Gastroesophageal sphincter (tissue), 4 donors: ENCODE measurements around the gene KIRREL2. TPM values are rescaled to one million over a fixed set of nuclear protein-coding genes. Genes with fewer than 3 reads are reported as not detected.

Experiments used
- ATAC-seq: fragments of 150-250 bp; one replicate; pipeline ENCODE4 v1.9.1; 2016; ENCODE audit warnings: mild to moderate bottlenecking, moderate library complexity
- H3K27ac ChIP-seq, 4 donors: fragments of 200-600 bp; sonication (generic) in 3 of 4; 1 replicate in 3 of 4; 2 replicates in 1 of 4; pipeline ENCODE4 v1.5.1; 2016 to 2019
- H3K27me3 ChIP-seq: fragments of 200-600 bp; sonication (generic); one replicate; pipeline ENCODE4 v1.5.1; 2019
- H3K36me3 ChIP-seq, 2 donors: fragments of 200-600 bp; sonication (generic); one replicate each; pipeline ENCODE4 v1.5.1; 2019; ENCODE audit warnings: control low read depth in 1 of 2
- H3K4me1 ChIP-seq, 3 donors: fragments of 200-600 bp; sonication (generic); 1 replicate in 2 of 3; 2 replicates in 1 of 3; pipeline ENCODE4 v1.5.1; 2016 to 2019; ENCODE audit warnings: control low read depth in 2 of 3
- H3K4me3 ChIP-seq, 2 donors: fragments of 200-600 bp; sonication (generic); one replicate each; pipeline ENCODE4 v1.5.1; 2019; ENCODE audit warnings: mild to moderate bottlenecking in 1 of 2, moderate library complexity in 1 of 2
- H3K9me3 ChIP-seq, 3 donors: fragments of 200-600 bp; sonication (generic); one replicate each; pipeline ENCODE4 v1.5.1; 2017 to 2019; ENCODE audit warnings: control low read depth in 2 of 3
- CTCF ChIP-seq, 4 experiments: fragments of 200-600 bp in 2 of 4; fragments of 450-650 bp in 2 of 4; sonication (generic) in 1 of 4; IDR thresholded peaks; one replicate each; pipeline ENCODE4 v1.5.1; 2017 to 2019; ENCODE audit warnings: antibody characterized with exemption in 4 of 4, mild to moderate bottlenecking in 2 of 4, moderate library complexity in 2 of 4
- EP300 ChIP-seq: sonication (generic); formaldehyde crosslinking; IDR thresholded peaks from one replicate; pipeline ENCODE4 v1.6.1; 2017; ENCODE audit warnings: antibody characterized with exemption, mild to moderate bottlenecking
- POLR2A ChIP-seq, 2 donors: fragments of 450-650 bp; IDR thresholded peaks; one replicate each; pipeline ENCODE4 v1.6.1; 2017; ENCODE audit warnings: antibody characterized with exemption in 2 of 2, mild to moderate bottlenecking in 2 of 2, moderate library complexity in 1 of 2
- POLR2AphosphoS5 ChIP-seq: sonication (generic); formaldehyde crosslinking; IDR thresholded peaks from one replicate; pipeline ENCODE4 v1.6.1; 2017; ENCODE audit warnings: antibody characterized with exemption
- whole genome bisulfite sequencing, 2 donors: methylation state at CpG; one replicate each; pipeline ENCODE4 v1.1.5; 2018; ENCODE audit warnings: low coverage in 1 of 2; 5-methylcytosine and 5-hydroxymethylcytosine counted together
- total RNA-seq, 4 donors: library from RNA; depleted of rRNA; stranded (reverse); fragments of >200 nt; gene quantifications; one replicate each; pipeline ENCODE4 v1.1.0, GENCODE V29; 2016

The KIRREL2 gene
- total RNA-seq, 4 donors from 2014 or later: not detected

GRCh38 chr19:35845215-35846037, 11.3 kb upstream of the KIRREL2 start:
- Histone ChIP-seq H3K4me3 (peak overlapping the region in 1 of 2 donors; percentile 36), H3K9me3 (no peaks in the 10 kb centered on the region), H3K36me3 (no peaks in the 10 kb centered on the region), H3K4me1 (peaks cover 0 to 23% (median 12%) of the 10 kb centered on the region in 3 donors), H3K27ac (no peak overlapping the region), H3K27me3 (peaks cover 95% of the 10 kb centered on the region)
- TF ChIP-seq POLR2A (IDR thresholded peaks at IDR 0.05) (no peak), CTCF (IDR thresholded peaks at IDR 0.05) (no peak)
- 7 to 16% methylated on average over 11 to 14 of the region's 63 CpGs for WGBS, 2 donors
- peak; percentile 34 for ATAC-seq

- ATAC-seq: no peak
- peaks cover 0 to 23% (median 12%) of the 10 kb centered on the region in 3 donors for H3K4me1 ChIP-seq
- no peak overlapping the region for H3K27ac ChIP-seq
- H3K27me3 ChIP-seq: peaks cover 98% of the 10 kb centered on the region
- WGBS, 2 donors: 12% methylated on average over 3 of the region's 26 CpGs; no CpG with 5 or more reads in 1 of the 2 donors
- TF ChIP-seq CTCF (IDR thresholded peaks at IDR 0.05) (no peak), EP300 (no peak)
- H3K36me3 ChIP-seq: no peaks in the 10 kb centered on the region
- H3K9me3 ChIP-seq: no peaks in the 10 kb centered on the region
- H3K4me3 ChIP-seq: peak overlapping the region in 1 of 2 donors; percentile 36
Observed at GRCh38 chr19:35846038-35846668, 10.6 kb upstream of the KIRREL2 start.

GRCh38 chr19:35847911-35848310, 8.8 kb upstream of the KIRREL2 start:
- peaks cover 0 to 23% (median 12%) of the 10 kb centered on the region in 3 donors for H3K4me1 ChIP-seq
- no peak for TF ChIP-seq POLR2A (IDR thresholded peaks at IDR 0.05)
- no peak for TF ChIP-seq POLR2AphosphoS5
- TF ChIP-seq CTCF (IDR thresholded peaks at IDR 0.05): no peak
- no peak for TF ChIP-seq EP300
- ATAC-seq: no peak
- WGBS, 2 donors: 60% methylated on average over 1 of the region's 8 CpGs; no CpG with 5 or more reads in 1 of the 2 donors
- peaks cover 98% of the 10 kb centered on the region for H3K27me3 ChIP-seq
- H3K27ac ChIP-seq: no peak overlapping the region
- H3K36me3 ChIP-seq: no peaks in the 10 kb centered on the region
- H3K9me3 ChIP-seq: no peaks in the 10 kb centered on the region
- no peak overlapping the region for H3K4me3 ChIP-seq

- no peak for TF ChIP-seq CTCF (IDR thresholded peaks at IDR 0.05)
- TF ChIP-seq POLR2AphosphoS5: no peak
- no peak for TF ChIP-seq EP300
- no peak for TF ChIP-seq POLR2A (IDR thresholded peaks at IDR 0.05)
- Histone ChIP-seq H3K9me3 (no peaks in the 10 kb centered on the region), H3K4me3 (no peak overlapping the region), H3K27me3 (peaks cover 98% of the 10 kb centered on the region), H3K36me3 (no peaks in the 10 kb centered on the region), H3K4me1 (peaks cover 0 to 23% (median 12%) of the 10 kb centered on the region in 3 donors), H3K27ac (no peak overlapping the region)
- 85% methylated on average over 6 of the region's 8 CpGs; no CpG with 5 or more reads in 1 of the 2 donors for WGBS, 2 donors
- no peak for ATAC-seq
Observed at GRCh38 chr19:35848486-35848885, 8.2 kb upstream of the KIRREL2 start.
